Hepatocyte (in vitro differentiated cells): ENCODE data around the gene LRBA. TPM values are rescaled to one million over a fixed set of nuclear protein-coding genes. Genes with fewer than 3 reads are reported as not detected.

Experiments
- DNase-seq: peaks from one replicate; pipeline ENCODE4 v3.0.0-alpha.2; 2016; ENCODE audit warnings: low spot score
- H2AFZ ChIP-seq: fragments of 200-600 bp; sonication (generic); 2 replicates; pipeline ENCODE4 v1.6.0; 2016; ENCODE audit warnings: antibody characterized with exemption, mild to moderate bottlenecking
- H3K27ac ChIP-seq: fragments of 200-600 bp; sonication (generic); 2 replicates; pipeline ENCODE4 v1.5.1; 2016; ENCODE audit warnings: mild to moderate bottlenecking
- H3K27me3 ChIP-seq: fragments of 200-600 bp; sonication (generic); 2 replicates; pipeline ENCODE4 v1.6.1; 2016
- H3K36me3 ChIP-seq: fragments of 200-600 bp; sonication (generic); replicated peaks from 2 replicates; pipeline ENCODE4 v1.5.1; 2016; ENCODE audit warnings: low read depth; ENCODE audit not compliant: insufficient read depth
- H3K4me1 ChIP-seq: fragments of 200-600 bp; sonication (generic); 2 replicates; pipeline ENCODE4 v1.5.1; 2016; ENCODE audit warnings: mild to moderate bottlenecking, moderate library complexity; ENCODE audit not compliant: insufficient read depth
- H3K4me2 ChIP-seq: fragments of 200-600 bp; sonication (generic); 2 replicates; pipeline ENCODE4 v1.6.0; 2016
- H3K4me3 ChIP-seq: fragments of 200-600 bp; sonication (generic); 2 replicates; pipeline ENCODE4 v1.5.1; 2016; ENCODE audit warnings: mild to moderate bottlenecking
- H3K79me2 ChIP-seq: fragments of 200-600 bp; sonication (generic); 2 replicates; pipeline ENCODE4 v1.6.0; 2017; ENCODE audit warnings: mild to moderate bottlenecking
- H3K9me2 ChIP-seq: fragments of 200-600 bp; sonication (generic); replicated peaks from 2 replicates; pipeline ENCODE4 v1.6.0; 2017; ENCODE audit warnings: mild to moderate bottlenecking; ENCODE audit not compliant: insufficient read depth
- H3K9me3 ChIP-seq: fragments of 200-600 bp; sonication (generic); 2 replicates; pipeline ENCODE4 v1.5.1; 2016; ENCODE audit warnings: low read depth, mild to moderate bottlenecking
- H4K20me1 ChIP-seq: fragments of 200-600 bp; sonication (generic); 2 replicates; pipeline ENCODE4 v1.6.0; 2016; ENCODE audit warnings: mild to moderate bottlenecking; ENCODE audit not compliant: insufficient read depth, poor library complexity, severe bottlenecking
- EZH2 ChIP-seq: fragments of 200-600 bp; sonication (generic); IDR thresholded peaks from 2 replicates; pipeline ENCODE4 v1.6.1; 2016; ENCODE audit warnings: antibody characterized with exemption, mild to moderate bottlenecking, borderline replicate concordance
- EZH2phosphoT487 ChIP-seq: fragments of 200-600 bp; sonication (generic); IDR thresholded peaks from one replicate; pipeline ENCODE4 v1.6.1; 2018; ENCODE audit warnings: antibody characterized with exemption, mild to moderate bottlenecking, low read depth, moderate library complexity; ENCODE audit not compliant: unreplicated experiment, severe bottlenecking
- WGBS: methylation state at CpG from one replicate; pipeline ENCODE4 v1.1.6; 2016; ENCODE audit warnings: low lambda C conversion rate; ENCODE audit errors: missing lambda C conversion rate; 5-methylcytosine and 5-hydroxymethylcytosine counted together
- polyA plus RNA-seq: library from polyadenylated mRNA; unstranded; fragments of >200 nt; fragmentation: Nextera tagmentation; extraction: Ambion mirVana; gene quantifications from 2 replicates; pipeline ENCODE4 v1.2.1, GENCODE V29; 2016
- total RNA-seq: library from RNA; depleted of rRNA; stranded (reverse); fragments of >200 nt; gene quantifications from 2 replicates; pipeline ENCODE4 v1.2.3, GENCODE V29; 2014
- TF ChIP-seq, protein P1 (sequence below): fragments of 200-600 bp; sonication (generic); IDR thresholded peaks from 2 replicates; pipeline ENCODE4 v1.5.1; 2016; ENCODE audit warnings: antibody characterized with exemption, mild to moderate bottlenecking; ENCODE audit not compliant: poor library complexity

The LRBA gene
- total and polyA plus RNA-seq, 2 experiments from 2014 or later, result 14.1 to 69.4 TPM

GRCh38 chr4:150381036-150381435 lies 634.0 kb downstream of the LRBA start:
- no peaks in the 10 kb centered on the region for H3K9me3 ChIP-seq
- no peak overlapping the region for H3K4me3 ChIP-seq
- no peak for TF ChIP-seq EZH2
- no peak for TF ChIP-seq EZH2phosphoT487
- TF ChIP-seq, protein P1, sequence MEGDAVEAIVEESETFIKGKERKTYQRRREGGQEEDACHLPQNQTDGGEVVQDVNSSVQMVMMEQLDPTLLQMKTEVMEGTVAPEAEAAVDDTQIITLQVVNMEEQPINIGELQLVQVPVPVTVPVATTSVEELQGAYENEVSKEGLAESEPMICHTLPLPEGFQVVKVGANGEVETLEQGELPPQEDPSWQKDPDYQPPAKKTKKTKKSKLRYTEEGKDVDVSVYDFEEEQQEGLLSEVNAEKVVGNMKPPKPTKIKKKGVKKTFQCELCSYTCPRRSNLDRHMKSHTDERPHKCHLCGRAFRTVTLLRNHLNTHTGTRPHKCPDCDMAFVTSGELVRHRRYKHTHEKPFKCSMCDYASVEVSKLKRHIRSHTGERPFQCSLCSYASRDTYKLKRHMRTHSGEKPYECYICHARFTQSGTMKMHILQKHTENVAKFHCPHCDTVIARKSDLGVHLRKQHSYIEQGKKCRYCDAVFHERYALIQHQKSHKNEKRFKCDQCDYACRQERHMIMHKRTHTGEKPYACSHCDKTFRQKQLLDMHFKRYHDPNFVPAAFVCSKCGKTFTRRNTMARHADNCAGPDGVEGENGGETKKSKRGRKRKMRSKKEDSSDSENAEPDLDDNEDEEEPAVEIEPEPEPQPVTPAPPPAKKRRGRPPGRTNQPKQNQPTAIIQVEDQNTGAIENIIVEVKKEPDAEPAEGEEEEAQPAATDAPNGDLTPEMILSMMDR, result no peak
- H3K79me2 ChIP-seq, result no peaks in the 10 kb centered on the region
- no peaks in the 10 kb centered on the region for H3K36me3 ChIP-seq
- H3K27ac ChIP-seq, result no peak overlapping the region
- no peaks in the 10 kb centered on the region for H3K4me1 ChIP-seq
- 87% methylated on average over 2 of the region's 2 CpGs for WGBS
- no peaks in the 10 kb centered on the region for H4K20me1 ChIP-seq
- no peak for DNase-seq
- no peak overlapping the region for H3K4me2 ChIP-seq
- H2AFZ ChIP-seq, result no peak overlapping the region
- H3K27me3 ChIP-seq, result no peaks in the 10 kb centered on the region
- no peaks in the 10 kb centered on the region for H3K9me2 ChIP-seq

DNA sequence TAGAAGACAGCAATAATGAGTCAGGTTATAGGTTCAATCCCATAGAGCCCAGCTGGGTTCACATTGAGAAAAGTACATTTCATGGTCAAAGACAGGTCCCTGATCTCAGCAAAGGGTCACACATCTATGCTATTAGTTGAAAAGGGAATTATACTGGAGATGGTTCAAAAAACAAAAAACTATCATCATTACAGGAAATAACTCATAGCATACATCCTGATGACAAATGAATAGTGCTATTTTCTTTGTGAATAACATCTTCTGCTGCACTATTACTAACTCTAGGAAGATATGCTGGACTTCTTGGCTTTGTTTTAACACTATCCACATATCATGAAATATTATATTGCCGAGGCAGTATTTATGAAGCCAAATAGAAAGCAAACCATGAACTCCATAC lies 635.6 kb downstream of the LRBA start:
- Histone ChIP-seq H3K36me3 (no peaks in the 10 kb centered on the region), H3K4me1 (no peaks in the 10 kb centered on the region), H3K4me2 (no peak overlapping the region), H2AFZ (no peak overlapping the region), H3K79me2 (no peaks in the 10 kb centered on the region), H3K4me3 (no peak overlapping the region), H4K20me1 (no peaks in the 10 kb centered on the region), H3K9me2 (no peaks in the 10 kb centered on the region), H3K9me3 (no peaks in the 10 kb centered on the region), H3K27me3 (no peaks in the 10 kb centered on the region), H3K27ac (no peak overlapping the region)
- no peak for DNase-seq
- WGBS, result 96% methylated on average over 1 of the region's 1 CpG
- TF ChIP-seq, protein P1, result no peak
- no peak for TF ChIP-seq EZH2phosphoT487
- TF ChIP-seq EZH2, result no peak

DNA sequence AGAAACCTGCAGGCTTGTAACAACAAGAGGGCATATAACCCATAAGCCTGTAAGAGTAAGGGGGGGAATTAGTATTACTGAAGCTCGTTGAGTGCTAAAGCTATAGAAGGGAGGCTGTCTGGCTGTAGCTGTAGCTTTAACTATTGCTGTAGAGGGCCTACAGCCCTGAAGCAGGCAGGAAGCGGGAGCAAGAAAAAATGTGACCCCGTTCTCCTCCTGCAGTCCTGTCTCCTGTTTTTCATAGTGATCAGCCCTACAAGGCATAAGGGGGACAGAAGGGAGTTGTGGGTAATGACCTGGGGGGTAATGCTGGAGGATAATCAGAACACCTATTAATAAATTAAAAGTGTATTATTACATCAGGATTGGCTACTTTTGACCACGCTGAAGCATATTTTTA lies 640.1 kb downstream of the LRBA start:
- Histone ChIP-seq H3K9me2 (no peaks in the 10 kb centered on the region), H3K27ac (no peak overlapping the region), H3K4me1 (no peaks in the 10 kb centered on the region), H3K4me3 (no peak overlapping the region), H4K20me1 (no peaks in the 10 kb centered on the region), H3K36me3 (no peaks in the 10 kb centered on the region), H3K27me3 (no peaks in the 10 kb centered on the region), H3K9me3 (no peaks in the 10 kb centered on the region), H2AFZ (no peak overlapping the region), H3K4me2 (no peak overlapping the region), H3K79me2 (no peaks in the 10 kb centered on the region)
- WGBS, result 88% methylated on average over 4 of the region's 4 CpGs
- no peak for DNase-seq
- TF ChIP-seq, protein P1, result no peak
- no peak for TF ChIP-seq EZH2phosphoT487

DNA sequence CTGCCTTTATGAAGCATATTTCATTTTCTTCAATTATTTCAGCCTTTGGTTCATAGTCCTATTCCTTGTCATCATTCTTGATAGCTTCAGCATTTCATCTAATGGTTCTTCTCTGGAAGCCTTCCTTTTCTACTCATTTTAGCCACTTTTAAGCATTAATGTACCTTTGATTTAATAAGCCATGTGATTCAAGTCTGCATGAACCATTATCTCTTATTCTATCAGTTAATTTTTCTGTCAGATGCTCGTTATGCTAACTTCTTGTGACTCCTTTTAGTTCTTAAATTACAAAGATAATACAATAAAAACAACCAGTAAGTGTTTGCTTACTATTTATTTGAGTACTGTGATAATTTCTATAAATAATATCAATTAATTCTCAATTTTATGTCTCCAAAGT lies 643.2 kb downstream of the LRBA start:
- no peaks in the 10 kb centered on the region for H3K79me2 ChIP-seq
- DNase-seq, result no peak
- no peaks in the 10 kb centered on the region for H3K9me2 ChIP-seq
- H2AFZ ChIP-seq, result no peak overlapping the region
- H4K20me1 ChIP-seq, result no peaks in the 10 kb centered on the region
- H3K27ac ChIP-seq, result no peak overlapping the region
- H3K36me3 ChIP-seq, result no peaks in the 10 kb centered on the region
- H3K4me2 ChIP-seq, result no peak overlapping the region
- no peaks in the 10 kb centered on the region for H3K27me3 ChIP-seq
- TF ChIP-seq EZH2phosphoT487 (no peak), EZH2 (no peak)
- TF ChIP-seq, protein P1, result no peak
- no peaks in the 10 kb centered on the region for H3K9me3 ChIP-seq
- WGBS, result 93% methylated on average over 1 of the region's 1 CpG
- no peak overlapping the region for H3K4me3 ChIP-seq
- H3K4me1 ChIP-seq, result no peaks in the 10 kb centered on the region
